IPS-18a (cell line): Measurements from ENCODE around the gene PSMC3IP.
"Not testable (repeated sequence)": the region's sequence is repeated elsewhere in the genome, so short reads cannot be mapped to it uniquely, and the experiment has no call there.

Experiments used
- H3K27ac ChIP-seq: one replicate; pipeline ENCODE4 v1.5.1; 2013; ENCODE audit warnings: low read length
- H3K27me3 ChIP-seq: one replicate; pipeline ENCODE4 v1.6.1; 2013; ENCODE audit warnings: mild to moderate bottlenecking, low read length; ENCODE audit not compliant: control insufficient read depth, insufficient read depth
- H3K36me3 ChIP-seq: one replicate; pipeline ENCODE4 v1.6.1; 2013; ENCODE audit warnings: low read depth, low read length; ENCODE audit not compliant: control insufficient read depth
- H3K4me1 ChIP-seq: one replicate; pipeline ENCODE4 v1.6.1; 2013; ENCODE audit warnings: low read depth, low read length; ENCODE audit not compliant: control insufficient read depth
- H3K4me3 ChIP-seq: one replicate; pipeline ENCODE4 v1.5.1; 2013; ENCODE audit warnings: low read length
- H3K9ac ChIP-seq: one replicate; pipeline ENCODE4 v1.6.1; 2013; ENCODE audit warnings: mild to moderate bottlenecking, low read length, moderate library complexity
- H3K9me3 ChIP-seq: one replicate; pipeline ENCODE4 v1.6.1; 2013; ENCODE audit warnings: low read depth, low read length; ENCODE audit not compliant: control insufficient read depth

The PSMC3IP gene, protein sequence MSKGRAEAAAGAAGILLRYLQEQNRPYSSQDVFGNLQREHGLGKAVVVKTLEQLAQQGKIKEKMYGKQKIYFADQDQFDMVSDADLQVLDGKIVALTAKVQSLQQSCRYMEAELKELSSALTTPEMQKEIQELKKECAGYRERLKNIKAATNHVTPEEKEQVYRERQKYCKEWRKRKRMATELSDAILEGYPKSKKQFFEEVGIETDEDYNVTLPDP

DNA sequence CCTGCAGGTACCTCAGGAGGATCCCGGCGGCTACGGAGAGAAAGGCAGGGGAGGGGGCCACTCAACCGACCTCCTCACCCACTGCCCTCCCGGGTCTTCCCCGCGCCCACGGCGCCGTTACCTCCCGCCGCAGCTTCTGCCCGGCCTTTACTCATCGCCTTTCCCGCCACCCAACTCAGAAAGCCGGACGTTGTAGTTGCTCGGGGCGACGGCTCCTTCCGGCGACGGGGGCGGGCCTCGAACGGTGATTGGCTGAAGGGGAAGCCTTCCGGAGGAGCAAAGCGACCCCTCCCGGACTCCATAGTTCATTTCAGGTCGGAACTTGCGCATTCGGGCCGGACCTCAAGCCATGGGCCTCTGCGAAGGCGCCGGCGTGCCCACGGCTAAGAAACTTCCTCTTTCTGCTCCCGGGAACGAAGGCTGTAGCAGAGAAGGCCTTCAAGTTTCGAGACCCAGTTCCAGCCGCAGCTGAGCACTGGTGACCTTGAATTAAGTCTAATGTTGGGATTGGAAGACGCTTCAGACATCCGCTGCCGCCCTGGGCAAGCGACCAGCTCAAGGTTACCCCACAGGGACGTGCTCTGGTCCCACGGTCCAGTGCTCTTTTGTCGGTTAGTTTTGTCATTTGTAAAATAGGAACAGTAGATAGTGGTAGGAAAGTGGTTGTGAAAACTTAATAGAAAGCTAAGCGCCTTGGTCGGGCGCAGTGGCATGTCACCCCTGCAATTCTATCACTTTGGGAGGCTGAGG, at the start of gene PSMC3IP:
TSS of gene PSMC3IP (minus strand) at position 198 of the 750 bp plus-strand sequence. CDS start at position 155, 43 bp downstream.
- Histone ChIP-seq H3K9ac (peak within 1 kb of the TSS; percentile 86), H3K27ac (peak within 1 kb of the TSS; percentile 68), H3K36me3 (peaks cover 43% of the 10 kb centered on the region), H3K4me3 (peak within 1 kb of the TSS; percentile 99), H3K4me1 (no peaks in the 10 kb centered on the region), H3K9me3 (no peaks in the 10 kb centered on the region), H3K27me3 (no peaks in the 10 kb centered on the region)

DNA sequence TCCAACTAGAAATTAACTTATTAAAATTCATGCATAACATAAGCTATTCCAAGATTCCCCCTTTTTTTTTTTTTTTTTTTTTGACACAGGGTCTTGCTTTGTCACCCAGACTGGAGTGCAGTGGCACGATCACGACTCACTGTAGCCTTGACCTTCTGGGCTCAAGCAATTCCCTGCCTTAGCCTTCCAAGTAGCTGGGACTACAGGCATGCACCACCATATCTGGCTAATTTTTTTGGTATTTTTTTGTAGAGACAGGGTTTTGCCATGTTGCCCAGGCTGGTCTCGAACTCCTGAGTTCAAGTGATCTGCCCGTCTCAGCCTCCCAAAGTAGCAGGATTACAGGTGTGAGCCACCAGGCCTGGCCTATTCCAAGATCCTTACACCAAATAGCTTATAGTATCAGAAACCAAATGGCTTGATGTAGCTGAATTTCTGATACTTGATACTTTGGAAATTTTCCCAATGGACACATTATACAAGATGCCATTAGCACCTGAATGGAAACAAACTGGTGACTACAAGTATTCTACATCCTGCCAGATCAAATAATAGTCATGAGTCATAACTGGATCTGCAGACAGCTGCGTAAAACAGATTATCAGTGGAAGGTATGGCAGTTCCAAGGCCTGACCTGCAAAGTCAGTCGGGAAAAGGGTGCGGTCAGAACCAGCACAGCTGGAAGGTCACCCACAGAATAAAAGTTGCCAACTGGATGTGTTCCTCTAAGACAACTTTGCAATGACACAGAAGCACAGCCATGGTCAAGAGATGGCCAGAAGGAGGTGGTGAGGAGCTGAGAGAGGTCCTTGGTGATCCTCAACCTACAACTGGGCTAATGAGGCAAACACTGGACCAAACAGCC, 46.4 kb upstream of the PSMC3IP start:
- no peaks in the 10 kb centered on the region for H3K36me3 ChIP-seq
- no peak overlapping the region for H3K27ac ChIP-seq
- H3K4me3 ChIP-seq, result no peak overlapping the region
- peaks cover under 1% of the 10 kb centered on the region for H3K4me1 ChIP-seq
- no peaks in the 10 kb centered on the region for H3K9me3 ChIP-seq
- no peaks in the 10 kb centered on the region for H3K27me3 ChIP-seq
- no peak overlapping the region for H3K9ac ChIP-seq

DNA sequence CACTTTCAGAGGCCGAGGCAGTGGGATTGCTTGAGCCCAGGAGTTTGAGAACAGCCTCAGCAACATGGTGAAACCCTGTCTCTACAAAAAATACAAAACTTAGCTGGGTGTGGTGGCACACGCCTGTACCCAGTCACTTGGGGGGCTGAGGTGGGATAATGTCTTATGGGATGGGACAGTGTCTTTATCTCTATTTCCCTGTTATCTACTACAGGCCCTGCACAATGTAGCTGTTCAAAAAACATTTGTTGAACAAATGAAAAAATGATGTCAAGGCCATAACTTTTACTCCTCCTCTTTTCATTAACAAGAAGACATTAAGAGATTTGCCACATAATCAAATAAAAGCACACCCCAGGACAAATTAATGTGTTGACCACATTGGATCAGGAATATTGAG, 45.7 kb upstream of the PSMC3IP start:
- Histone ChIP-seq H3K4me3 (no peak overlapping the region), H3K27ac (no peak overlapping the region), H3K4me1 (peaks cover 7% of the 10 kb centered on the region), H3K36me3 (no peaks in the 10 kb centered on the region), H3K9ac (no peak overlapping the region), H3K27me3 (no peaks in the 10 kb centered on the region), H3K9me3 (no peaks in the 10 kb centered on the region)

DNA sequence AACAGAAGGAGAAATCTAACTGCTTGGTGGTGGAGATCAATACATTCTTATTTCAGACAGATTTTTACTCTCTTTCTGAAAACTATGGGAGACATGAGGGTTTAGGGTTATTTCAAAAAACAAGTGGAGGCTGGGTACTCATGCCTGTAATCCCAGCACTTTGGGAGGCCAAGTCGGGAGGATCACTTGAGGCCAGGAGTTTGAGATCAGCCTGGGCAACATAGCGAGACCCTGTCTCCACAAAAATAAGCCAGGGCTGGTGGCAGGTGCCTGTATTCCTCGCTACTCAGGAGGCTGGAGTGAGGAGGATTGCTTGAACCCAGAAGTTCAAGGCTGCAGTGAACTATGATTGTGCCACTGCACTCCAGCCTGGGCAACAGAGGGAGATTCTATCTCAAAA, 44.5 kb upstream of the PSMC3IP start:
- H3K36me3 ChIP-seq, H3K4me3 ChIP-seq, H3K27ac ChIP-seq, H3K9me3 ChIP-seq, H3K9ac ChIP-seq, H3K27me3 ChIP-seq: not testable (repeated sequence)
- peaks cover 10% of the 10 kb centered on the region for H3K4me1 ChIP-seq

DNA sequence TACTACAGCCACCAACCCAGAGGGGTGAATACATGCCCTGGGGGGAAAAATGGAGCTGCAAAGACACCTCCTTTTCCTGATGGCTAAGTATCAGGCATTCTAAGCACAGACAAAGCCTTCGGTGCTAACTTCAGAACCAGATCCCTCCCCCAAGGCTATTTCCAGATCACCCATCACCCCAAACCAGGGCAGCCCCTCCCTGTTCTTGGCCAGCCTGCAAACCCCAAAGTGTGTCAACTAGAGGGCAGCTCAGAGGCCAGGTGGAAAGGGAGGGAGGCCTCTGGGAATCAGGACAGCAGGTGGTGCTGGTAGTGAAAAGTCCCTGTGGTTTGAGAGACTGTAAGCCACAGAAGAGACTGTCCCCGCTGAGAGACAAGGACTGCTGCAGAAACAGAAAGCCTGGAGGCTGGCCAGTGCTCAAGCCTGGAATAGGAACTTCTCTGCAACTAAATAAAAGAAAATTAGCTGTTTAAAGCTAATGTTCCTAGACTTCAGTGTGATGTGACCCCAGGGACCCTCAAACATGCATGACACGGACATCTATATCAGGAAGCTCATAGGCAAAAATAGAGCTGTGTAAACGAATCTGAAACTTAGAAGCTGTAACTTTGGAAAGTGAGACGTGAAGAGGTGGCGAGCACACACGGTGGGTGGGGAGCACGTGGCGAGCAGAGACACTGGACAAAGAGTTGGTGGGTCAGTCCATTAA, 41.1 kb upstream of the PSMC3IP start:
- no peak overlapping the region for H3K27ac ChIP-seq

DNA sequence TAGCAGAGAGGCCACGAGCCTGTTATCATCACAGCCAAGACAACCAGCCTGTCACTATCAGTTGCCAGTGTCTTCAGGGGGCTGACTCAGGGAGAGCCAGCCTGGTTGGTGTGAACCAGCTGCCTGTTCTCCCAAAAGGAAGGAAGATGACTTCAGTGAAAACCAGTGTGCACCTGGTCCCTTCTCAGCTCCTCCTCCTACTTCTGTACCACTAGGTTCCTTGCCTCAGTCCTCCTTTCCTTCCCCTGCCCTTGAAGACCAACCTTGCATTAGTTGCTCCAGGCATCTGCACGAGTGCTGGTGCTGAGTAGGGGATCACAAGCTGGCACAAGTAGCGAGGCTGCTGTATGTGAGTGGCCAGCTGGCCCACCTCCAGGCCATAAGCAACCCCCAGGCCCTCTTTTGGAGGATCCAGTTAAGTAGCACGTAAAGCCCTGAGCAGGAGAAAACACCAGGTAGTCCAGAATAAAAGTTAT, 40.5 kb upstream of the PSMC3IP start:
- Histone ChIP-seq H3K4me3 (no peak overlapping the region), H3K4me1 (peaks cover 10% of the 10 kb centered on the region), H3K27ac (no peak overlapping the region), H3K9me3 (no peaks in the 10 kb centered on the region), H3K9ac (no peak overlapping the region), H3K27me3 (no peaks in the 10 kb centered on the region), H3K36me3 (peaks cover 29% of the 10 kb centered on the region)

More for the DNA sequence above, 41.1 kb upstream of the PSMC3IP start:
- Histone ChIP-seq H3K4me1 (peaks cover 10% of the 10 kb centered on the region), H3K27me3 (no peaks in the 10 kb centered on the region), H3K9me3 (no peaks in the 10 kb centered on the region), H3K36me3 (peaks cover 23% of the 10 kb centered on the region), H3K4me3 (no peak overlapping the region), H3K9ac (no peak overlapping the region)

DNA sequence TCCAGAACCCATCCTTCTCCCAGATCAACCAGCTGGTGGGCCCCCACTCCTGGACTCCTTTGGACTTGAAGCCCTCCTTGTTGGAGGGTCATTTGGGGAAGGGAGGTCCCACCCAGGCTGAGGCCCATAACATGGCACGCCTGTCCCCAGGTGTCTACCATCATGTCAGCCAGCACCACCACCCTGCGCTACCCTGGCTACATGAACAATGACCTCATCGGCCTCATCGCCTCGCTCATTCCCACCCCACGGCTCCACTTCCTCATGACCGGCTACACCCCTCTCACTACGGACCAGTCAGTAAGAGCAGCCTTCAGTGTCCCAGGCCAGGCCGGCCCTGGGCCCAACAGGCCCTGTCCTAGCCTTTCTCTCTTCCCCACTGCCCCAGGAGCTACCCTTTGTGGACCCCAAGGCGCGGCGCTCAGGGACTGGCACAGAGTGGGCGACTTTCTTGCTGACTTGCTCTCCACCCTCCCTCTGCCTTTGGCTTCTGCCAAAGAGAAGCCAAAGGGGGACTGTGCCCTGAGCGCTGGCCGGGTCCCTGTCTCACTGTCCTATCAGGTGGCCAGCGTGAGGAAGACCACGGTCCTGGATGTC, 36.3 kb upstream of the PSMC3IP start:
- Histone ChIP-seq H3K4me1 (peaks cover 8% of the 10 kb centered on the region), H3K4me3 (no peak overlapping the region), H3K36me3 (peaks cover 44% of the 10 kb centered on the region), H3K9ac (no peak overlapping the region), H3K27ac (no peak overlapping the region), H3K27me3 (no peaks in the 10 kb centered on the region), H3K9me3 (no peaks in the 10 kb centered on the region)

DNA sequence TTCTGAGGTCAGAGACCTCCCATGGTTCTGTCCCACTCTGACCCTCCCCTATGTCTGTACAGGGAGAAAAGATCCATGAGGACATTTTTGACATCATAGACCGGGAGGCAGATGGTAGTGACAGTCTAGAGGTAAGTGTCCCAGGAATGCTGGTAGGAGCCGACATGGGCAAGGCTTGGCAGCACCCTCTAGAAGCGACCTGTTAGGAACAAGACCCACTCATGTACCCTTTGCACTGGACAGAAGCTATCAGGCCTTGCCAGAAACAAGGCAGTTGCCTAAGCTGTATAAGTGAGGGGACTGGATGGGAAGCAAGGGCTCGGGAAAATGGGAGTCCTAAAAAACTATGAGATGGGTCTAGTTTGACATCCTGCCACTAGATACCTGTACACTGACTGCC, 34.5 kb upstream of the PSMC3IP start:
- Histone ChIP-seq H3K27me3 (no peaks in the 10 kb centered on the region), H3K9ac (no peak overlapping the region), H3K36me3 (peaks cover 44% of the 10 kb centered on the region), H3K4me3 (no peak overlapping the region), H3K27ac (no peak overlapping the region), H3K4me1 (peaks cover 7% of the 10 kb centered on the region), H3K9me3 (no peaks in the 10 kb centered on the region)

DNA sequence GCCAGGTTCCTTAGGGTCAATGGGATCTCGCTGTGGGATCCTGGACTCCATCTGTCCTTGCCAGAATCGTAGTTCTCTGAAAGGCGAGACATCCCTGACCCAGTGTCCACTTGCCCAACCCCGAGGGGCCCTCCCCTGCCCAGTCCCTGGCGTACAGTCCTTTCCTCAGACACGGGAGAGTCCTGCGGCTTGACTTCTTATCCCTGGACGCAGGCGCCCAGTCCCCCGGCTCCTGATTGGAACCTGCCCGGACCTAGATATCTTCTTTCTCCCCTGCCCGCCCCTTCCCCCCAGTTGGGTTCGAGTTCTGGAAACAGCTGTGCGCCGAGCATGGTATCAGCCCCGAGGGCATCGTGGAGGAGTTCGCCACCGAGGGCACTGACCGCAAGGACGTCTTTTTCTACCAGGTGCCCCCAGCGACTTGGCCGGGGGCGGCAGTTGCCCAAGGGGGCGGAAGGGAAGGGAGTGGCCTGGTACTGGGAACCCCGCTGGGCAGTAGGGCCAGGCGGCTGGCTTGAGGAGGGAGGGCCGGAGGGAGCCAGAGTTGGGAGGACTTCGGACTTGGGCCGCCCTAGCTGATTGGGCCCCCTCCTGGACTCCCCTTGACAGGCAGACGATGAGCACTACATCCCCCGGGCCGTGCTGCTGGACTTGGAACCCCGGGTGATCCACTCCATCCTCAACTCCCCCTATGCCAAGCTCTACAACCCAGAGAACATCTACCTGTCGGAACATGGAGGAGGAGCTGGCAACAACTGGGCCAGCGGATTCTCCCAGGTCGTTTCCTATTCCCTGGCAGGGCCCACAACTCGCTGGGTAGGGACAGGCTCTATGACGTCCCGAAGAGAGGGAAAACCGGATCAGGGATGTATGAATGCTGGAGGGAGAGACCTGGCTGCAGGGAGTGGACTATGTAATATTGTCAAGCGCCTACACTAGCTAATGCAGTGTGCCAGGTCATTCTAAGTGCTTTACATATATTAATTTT, 32.6 kb upstream of the PSMC3IP start:
- H3K27ac ChIP-seq, result peak overlapping the region; percentile 84

DNA sequence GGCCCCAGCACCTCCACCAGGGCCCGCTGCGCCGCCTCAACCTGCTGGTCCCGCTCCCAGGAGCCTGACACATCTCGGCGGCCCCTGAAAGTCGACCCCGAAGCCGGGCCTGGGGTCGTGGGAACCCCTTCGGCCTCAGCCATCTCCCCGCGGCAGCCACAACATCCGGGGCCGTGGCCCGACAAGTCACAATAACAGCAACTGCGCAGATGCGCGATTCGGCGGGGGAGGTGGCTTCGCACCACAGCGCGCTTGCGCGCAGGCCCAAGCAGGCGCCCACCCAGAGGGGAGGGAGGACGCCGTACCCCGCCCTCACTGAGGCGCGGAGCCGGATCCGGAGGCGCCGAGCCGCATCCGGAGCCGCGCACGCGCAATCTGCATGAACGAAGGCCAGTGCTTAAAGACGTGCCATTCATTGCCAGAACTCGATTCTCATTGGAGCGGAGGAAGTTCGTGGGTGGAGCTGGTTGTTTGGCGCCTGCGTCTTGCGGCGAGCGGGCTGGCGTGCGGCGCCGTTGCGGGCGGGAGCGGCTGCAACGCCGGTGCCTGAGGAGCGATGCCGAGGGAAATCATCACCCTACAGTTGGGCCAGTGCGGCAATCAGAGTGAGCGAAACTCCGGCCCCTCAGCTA, 31.8 kb upstream of the PSMC3IP start, which contains the start of the genes RETREG3 and TUBG1:
TSS of gene RETREG3 (minus strand) at position 193 of the 632 bp plus-strand sequence. CDS start at position 143, 50 bp downstream.
TSS of gene TUBG1 (plus strand) at position 502 of the 632 bp plus-strand sequence. CDS start at position 557, 55 bp downstream.
- Histone ChIP-seq H3K4me1 (peaks cover 7% of the 10 kb centered on the region), H3K9me3 (no peaks in the 10 kb centered on the region), H3K9ac (peak within 1 kb of the TSS; percentile 86), H3K27me3 (no peaks in the 10 kb centered on the region), H3K27ac (peak within 1 kb of the TSS; percentile 84), H3K4me3 (peak within 1 kb of the TSS; percentile 99), H3K36me3 (peaks cover 27% of the 10 kb centered on the region)

More for the DNA sequence above, 32.6 kb upstream of the PSMC3IP start:
- not testable (repeated sequence) for H3K4me1 ChIP-seq, H3K9me3 ChIP-seq, H3K27me3 ChIP-seq
- peak overlapping the region; percentile 86 for H3K9ac ChIP-seq
- peak overlapping the region; percentile 99 for H3K4me3 ChIP-seq
- peaks cover 35% of the 10 kb centered on the region for H3K36me3 ChIP-seq
